Skin epidermis (tissue), 12 donors: ENCODE data around the gene RALGAPA2.
"Not testable (repeated sequence)": the region's sequence is repeated elsewhere in the genome, so short reads cannot be mapped to it uniquely, and the experiment has no call there.

Experiments used
- H3K27ac ChIP-seq, 21 experiments: fragments of 200-600 bp; sonication (generic) in 11 of 21; one replicate each; pipeline ENCODE4 v1.5.0; 2020; ENCODE audit warnings: mild to moderate bottlenecking in 3 of 21, inconsistent platforms in 2 of 21, moderate library complexity in 2 of 21
- H3K4me3 ChIP-seq, 7 experiments: fragments of 200-600 bp; sonication (generic) in 2 of 7; one replicate each; pipeline ENCODE4 v1.5.0; 2020; ENCODE audit warnings: inconsistent platforms in 2 of 7, mild to moderate bottlenecking in 2 of 7, moderate library complexity in 1 of 7

Gene RALGAPA2

GRCh38 chr20:20367575-20368417 is 344.6 kb downstream of the RALGAPA2 start, which contains the start of gene INSM1:
INSM1 (plus strand) TSS chr20:20368104; CDS start chr20:20368268, 164 bp downstream.
- no peak within 1 kb of the TSS for H3K27ac ChIP-seq
- H3K4me3 ChIP-seq = peak within 1 kb of the TSS in 5 of 7 experiments; percentile 14 to 38 (median 25)

- no peak overlapping the region for H3K27ac ChIP-seq
- H3K4me3 ChIP-seq = peak overlapping the region in 5 of 7 experiments; percentile 0 to 38 (median 15)
Measured at GRCh38 chr20:20366876-20367574, 345.4 kb downstream of the RALGAPA2 start.

GRCh38 chr20:20366551-20366875 is 345.9 kb downstream of the RALGAPA2 start:
- no peak overlapping the region for H3K4me3 ChIP-seq

GRCh38 chr20:20365480-20366161 is 346.8 kb downstream of the RALGAPA2 start:
- no peak overlapping the region for H3K4me3 ChIP-seq
- H3K27ac ChIP-seq = no peak overlapping the region

More at GRCh38 chr20:20366551-20366875, 345.9 kb downstream of the RALGAPA2 start:
- no peak overlapping the region for H3K27ac ChIP-seq

GRCh38 chr20:20364593-20365479 is 347.6 kb downstream of the RALGAPA2 start:
- H3K27ac ChIP-seq = no peak overlapping the region
- no peak overlapping the region for H3K4me3 ChIP-seq

- Histone ChIP-seq H3K4me3 (no peak overlapping the region), H3K27ac (no peak overlapping the region)
Measured at GRCh38 chr20:20363799-20364592, 348.4 kb downstream of the RALGAPA2 start.

- Histone ChIP-seq H3K4me3 (no peak overlapping the region), H3K27ac (no peak overlapping the region)
Measured at GRCh38 chr20:20363434-20363798, 349.0 kb downstream of the RALGAPA2 start.

GRCh38 chr20:20362774-20363433 is 349.5 kb downstream of the RALGAPA2 start:
- H3K27ac ChIP-seq = no peak overlapping the region
- H3K4me3 ChIP-seq = no peak overlapping the region

GRCh38 chr20:20360464-20360863 is 352.0 kb downstream of the RALGAPA2 start:
- no peak overlapping the region for H3K27ac ChIP-seq
- no peak overlapping the region for H3K4me3 ChIP-seq

GRCh38 chr20:20359628-20360027 is 352.8 kb downstream of the RALGAPA2 start:
- no peak overlapping the region for H3K4me3 ChIP-seq
- no peak overlapping the region for H3K27ac ChIP-seq

GRCh38 chr20:20358801-20359200 is 353.6 kb downstream of the RALGAPA2 start:
- no peak overlapping the region for H3K4me3 ChIP-seq
- H3K27ac ChIP-seq = no peak overlapping the region

GRCh38 chr20:20355503-20355902 is 356.9 kb downstream of the RALGAPA2 start:
- H3K27ac ChIP-seq, H3K4me3 ChIP-seq: not testable (repeated sequence)

- no peak overlapping the region for H3K27ac ChIP-seq
- no peak overlapping the region for H3K4me3 ChIP-seq
Measured at GRCh38 chr20:20353576-20353975, 358.9 kb downstream of the RALGAPA2 start.

- H3K4me3 ChIP-seq = no peak overlapping the region
- no peak overlapping the region for H3K27ac ChIP-seq
Measured at GRCh38 chr20:20344476-20344875, 368.0 kb downstream of the RALGAPA2 start.

- no peak overlapping the region for H3K27ac ChIP-seq
- no peak overlapping the region for H3K4me3 ChIP-seq
Measured at GRCh38 chr20:20343932-20344331, 368.5 kb downstream of the RALGAPA2 start.
